NCI-H146 (cell line): Measurements from ENCODE around the gene KDM4B.
A peak's percentile ranks its signal among the peaks of the same experiment; 100 is the strongest.

ENCODE experiments used
- DNase-seq: peaks from one replicate; lab custom pipeline; 2025; lab: John Stamatoyannopoulos, UW

The KDM4B gene

DNA sequence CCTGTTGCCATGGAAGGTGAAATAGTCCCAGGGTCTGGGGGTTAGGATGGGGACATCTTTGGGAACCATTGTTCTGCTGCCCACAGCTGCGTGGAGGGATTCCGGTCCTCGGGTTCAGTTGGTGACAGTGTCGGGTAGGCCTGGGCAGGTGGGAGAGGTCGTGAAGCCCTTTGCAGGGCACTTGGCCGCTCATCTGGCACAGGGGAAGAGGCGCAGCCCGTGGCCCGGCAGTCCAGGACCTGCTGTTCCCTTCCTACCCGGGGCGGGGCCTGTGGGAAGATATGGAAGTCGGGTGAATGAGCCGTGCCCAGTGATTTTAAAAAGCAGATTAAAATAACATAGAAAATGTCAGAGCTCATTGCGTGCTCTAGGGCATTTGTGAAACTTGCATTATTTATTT, 44.8 kb downstream of the KDM4B start:
- no peak for DNase-seq

GRCh38 chr19:5014941-5015340, 46.0 kb downstream of the KDM4B start:
- DNase-seq, result no peak

GRCh38 chr19:5016268-5016667, 47.4 kb downstream of the KDM4B start:
- DNase-seq, result no peak

DNA sequence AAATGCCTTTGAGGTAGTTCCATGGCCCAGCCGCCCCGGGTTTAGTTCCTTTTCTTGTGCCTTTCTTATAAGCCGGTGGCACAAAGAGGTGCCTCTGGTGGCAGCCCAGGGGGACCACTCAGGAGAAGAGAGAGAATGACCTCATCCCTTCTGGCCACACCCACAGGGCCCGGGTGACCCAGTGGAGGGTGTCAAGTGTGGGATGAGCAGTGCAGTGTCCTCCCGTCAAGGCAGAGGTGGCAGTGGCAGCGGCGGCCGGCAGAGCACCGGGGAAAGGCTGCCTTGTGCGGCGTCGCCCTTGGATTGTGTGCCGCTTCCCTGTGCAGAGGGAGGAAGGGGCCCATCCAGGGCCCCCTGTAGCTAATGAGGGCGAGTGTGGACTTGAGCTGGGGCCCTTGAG, 47.9 kb downstream of the KDM4B start:
- DNase-seq, result no peak

DNA sequence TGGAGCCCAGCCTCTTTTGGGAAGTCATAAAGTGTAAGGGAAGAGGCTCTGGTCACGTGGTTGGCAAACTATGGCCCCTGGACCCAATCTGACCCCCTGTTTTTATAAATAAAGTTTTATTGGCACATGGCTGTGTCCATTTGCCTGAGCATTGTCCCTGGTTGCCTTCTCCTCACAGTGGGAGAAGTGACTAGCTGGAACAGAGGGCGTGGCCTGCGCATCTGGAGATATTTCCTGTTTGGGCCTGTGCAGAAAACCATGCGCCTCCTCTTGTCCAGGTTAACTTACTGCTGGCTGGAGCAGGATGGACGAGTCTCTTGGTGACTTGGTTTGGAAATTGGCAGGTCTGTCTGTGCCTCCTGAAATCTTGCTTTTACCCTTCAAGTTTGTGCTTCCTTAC, 48.3 kb downstream of the KDM4B start:
- no peak for DNase-seq

DNA sequence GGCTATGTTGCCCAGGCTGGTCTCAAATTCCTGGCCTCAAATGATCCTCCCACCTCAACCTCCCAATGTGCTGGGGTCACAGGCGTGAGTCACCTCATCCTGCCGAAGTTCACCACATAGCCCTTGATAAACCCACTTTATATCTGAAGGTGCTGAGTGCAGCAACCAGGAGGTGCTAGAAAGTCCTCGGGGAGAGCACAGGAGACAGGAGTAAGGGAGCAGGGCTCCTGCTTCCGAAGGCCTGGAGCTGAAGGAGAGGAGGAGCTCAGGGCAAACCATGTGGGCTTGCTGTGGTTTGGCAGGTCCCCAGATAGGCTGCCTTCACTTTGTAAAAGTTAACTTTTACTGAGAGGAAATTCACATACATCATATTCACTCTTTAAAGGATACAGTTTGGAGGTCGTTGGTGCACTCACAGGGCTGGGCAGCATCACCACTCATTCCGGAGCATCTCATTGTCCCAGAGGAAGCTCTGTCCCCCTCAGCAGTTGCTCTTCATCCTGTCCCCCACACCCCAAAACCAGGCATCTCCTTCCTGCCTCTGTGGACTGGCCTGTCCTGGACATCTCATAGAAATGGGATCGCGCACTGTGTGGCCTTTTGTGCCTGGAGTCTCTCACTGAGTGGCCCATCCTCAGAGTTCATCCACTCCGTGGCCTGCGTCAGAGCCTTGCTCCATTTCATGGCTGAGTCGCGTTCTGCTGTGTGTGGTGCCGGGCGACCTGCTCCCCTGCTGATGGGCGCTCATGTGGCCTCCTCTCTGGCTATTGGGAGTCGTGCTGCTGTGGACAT, 49.5 kb downstream of the KDM4B start:
- no peak for DNase-seq

- DNase-seq, result no peak
Measured at GRCh38 chr19:5020368-5020767, 51.5 kb downstream of the KDM4B start.

- no peak for DNase-seq
Measured at GRCh38 chr19:5021046-5021445, 52.1 kb downstream of the KDM4B start.

DNA sequence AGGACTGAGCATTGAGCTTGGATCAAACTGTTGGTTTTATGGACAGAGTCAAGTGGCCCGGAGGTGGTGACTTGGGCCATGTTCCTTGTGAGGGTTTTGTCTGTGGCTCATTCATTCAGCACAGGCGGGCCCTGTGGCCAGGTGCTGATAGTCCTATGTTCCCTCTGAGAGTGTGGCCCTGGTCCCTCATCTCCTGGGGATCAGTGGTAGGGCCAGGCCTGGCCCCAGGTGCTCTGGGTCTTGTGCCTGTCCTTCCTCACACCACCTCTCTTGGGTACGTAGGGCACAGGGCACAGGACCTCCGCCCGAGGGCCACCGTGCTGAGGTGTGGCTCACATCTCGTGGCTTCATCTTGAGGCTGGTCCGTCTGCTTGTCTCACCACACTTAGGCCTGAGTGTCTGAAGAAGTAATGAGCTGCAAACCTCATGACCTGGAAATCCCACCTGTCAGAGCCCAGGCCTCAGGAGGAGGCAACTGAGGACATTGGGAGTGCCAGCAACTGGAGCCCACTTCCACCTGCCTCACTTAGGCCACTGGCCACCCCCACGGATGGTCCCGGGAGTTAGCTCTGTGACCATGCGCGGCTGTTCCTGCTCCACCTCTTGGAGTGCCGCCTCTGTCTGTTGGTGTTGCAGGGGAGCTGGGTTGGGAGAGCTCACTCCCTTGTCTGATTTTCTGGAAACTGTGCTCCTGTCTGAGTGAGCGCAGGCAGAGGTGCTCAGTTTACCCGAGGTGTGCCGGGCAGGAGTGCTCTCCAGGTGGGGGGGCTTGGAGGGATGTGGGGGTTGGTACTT, 53.4 kb downstream of the KDM4B start:
- DNase-seq, result no peak

DNA sequence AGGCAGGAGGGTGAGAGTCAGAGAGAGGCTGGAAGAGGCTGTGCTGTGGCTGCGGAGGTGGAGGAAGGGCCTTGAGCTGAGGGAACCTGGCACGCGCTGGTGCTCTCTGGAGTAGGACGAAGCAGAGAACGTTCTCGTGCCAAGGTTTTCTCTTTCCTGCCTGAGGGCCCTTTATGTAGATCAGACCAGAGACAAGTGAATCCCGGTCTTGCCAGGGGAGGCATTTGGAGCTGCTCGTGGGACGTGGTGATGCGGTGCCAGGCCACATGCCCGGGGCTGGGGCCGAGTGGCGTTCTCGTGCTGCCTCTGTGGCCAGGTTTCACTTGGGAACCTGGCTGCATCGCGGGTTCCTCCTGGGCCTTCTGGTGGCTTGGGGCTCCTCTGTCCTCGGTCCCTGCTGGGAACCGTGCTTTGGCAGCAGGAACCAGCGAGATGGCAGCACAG, 54.2 kb downstream of the KDM4B start:
- DNase-seq, result no peak

DNA sequence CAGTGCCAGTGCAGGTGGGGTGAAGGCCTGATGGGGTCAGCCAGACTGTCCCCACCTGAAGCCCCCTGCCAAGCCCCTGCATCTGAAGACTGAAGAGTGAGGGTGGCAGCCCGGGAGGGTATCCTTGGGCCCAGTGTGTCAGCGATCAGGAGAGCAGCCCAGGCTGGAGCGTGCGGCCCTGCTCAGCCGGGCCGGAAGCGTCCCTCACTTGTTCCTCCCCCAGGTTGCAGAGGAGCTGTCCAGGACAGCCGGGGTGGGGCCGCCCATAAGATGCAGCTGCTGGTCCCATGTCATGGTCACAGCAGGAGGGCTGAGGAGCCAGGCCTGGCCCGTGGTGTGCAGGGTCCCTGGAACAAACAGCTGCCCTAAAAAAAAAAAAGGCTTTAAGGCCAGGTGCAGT, 55.4 kb downstream of the KDM4B start:
- peak; percentile 14 for DNase-seq

GRCh38 chr19:5025027-5025426, 56.1 kb downstream of the KDM4B start:
- no peak for DNase-seq

GRCh38 chr19:5026706-5027273, 57.9 kb downstream of the KDM4B start:
- no peak for DNase-seq

DNA sequence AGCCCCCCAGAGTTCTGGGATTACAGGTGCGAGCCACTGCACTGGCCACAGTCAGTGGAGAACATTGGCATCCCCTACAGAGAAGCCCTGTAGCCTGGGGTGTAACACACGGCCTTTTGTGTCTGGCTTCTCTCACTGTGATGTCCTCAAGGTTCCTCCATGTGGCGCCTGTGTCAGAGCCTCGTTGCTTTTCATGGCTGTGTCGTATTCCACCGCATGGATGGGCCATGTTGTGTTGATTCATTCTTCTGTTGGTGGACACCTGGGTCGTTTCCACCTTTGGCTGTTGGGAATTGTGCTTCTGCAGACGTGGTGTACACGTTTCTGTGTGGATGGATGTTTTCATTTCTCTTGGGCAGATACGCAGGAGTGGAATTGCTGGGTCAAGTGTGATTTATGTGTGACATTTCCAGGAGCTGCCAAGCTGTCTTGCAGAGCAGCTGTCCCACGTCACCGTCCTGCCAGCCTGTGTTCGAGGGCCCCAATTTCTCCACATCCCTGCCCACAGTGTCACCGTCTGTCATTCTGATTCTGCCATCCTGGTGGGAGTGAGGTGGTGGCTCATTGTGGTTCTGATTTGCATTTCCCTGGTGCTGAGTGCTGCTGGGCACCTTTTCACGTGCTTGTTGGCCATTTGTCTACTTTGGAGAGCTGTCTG, 59.4 kb downstream of the KDM4B start:
- no peak for DNase-seq

DNA sequence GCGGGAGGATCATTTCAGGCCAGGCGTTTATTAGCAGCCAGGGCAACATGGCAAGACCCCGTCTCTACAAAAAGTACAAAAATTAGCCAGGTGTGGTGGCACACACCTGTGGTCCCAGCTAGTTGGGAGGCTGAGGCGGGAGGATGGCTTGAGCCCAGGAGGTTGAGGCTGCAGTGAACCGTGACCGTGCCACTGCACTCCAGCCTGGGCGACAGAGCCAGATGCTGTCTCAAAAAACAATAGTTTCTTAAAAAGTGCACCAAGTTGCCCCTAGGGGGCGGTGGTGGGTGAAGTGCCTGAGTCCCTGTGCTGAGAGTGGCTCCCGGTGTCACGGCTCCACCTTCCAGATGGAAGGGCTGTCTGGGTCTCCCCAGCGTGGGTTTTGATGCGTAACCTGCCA, 60.7 kb downstream of the KDM4B start:
- DNase-seq, result peak; percentile 25

GRCh38 chr19:5030136-5030820, 61.4 kb downstream of the KDM4B start:
- no peak for DNase-seq

- no peak for DNase-seq
Measured at GRCh38 chr19:5030822-5031221, 61.9 kb downstream of the KDM4B start.

DNA sequence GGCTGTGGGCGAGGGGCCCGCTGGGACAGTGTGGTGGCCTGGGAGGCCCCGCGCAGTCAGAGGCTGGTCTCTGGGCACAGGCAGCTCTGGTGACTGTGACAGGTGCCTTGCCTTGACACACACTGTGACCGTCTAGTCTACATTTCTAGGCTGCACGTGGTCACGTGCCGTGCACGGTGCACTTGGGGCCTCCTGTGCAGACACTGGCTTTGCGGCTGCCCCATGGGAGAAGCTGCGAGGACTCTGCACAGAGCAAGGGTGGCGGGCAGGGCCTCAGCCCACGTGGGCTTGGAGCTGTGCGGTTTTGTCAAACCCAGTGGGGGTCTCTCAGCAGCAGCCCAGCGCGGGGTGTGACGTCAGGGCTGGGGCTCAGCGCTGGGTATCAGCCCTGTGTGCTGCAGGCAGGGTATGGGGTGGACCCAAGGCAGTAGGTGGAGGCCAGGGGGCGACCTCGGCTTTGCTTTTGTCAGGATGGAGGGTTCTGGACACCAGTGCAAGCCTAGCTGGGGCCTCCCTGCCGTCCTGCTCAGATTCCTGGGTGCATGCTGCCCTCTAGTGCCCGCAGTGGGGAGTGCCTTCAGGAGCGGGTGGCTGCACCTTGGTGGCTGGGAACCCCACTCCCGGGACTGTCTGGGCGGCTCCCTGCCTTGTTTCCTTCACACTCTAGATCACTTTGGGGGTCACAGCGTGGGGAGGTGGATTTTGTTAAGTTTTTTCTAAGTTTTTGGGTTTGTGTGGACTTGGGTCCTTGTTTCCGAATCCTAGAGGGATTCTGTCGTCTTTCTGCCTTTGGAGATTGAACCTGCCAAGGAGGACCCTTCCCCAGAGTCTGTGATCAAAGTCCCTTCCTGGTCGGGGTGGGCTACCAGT, 62.6 kb downstream of the KDM4B start:
- peak; percentile 47 for DNase-seq

DNA sequence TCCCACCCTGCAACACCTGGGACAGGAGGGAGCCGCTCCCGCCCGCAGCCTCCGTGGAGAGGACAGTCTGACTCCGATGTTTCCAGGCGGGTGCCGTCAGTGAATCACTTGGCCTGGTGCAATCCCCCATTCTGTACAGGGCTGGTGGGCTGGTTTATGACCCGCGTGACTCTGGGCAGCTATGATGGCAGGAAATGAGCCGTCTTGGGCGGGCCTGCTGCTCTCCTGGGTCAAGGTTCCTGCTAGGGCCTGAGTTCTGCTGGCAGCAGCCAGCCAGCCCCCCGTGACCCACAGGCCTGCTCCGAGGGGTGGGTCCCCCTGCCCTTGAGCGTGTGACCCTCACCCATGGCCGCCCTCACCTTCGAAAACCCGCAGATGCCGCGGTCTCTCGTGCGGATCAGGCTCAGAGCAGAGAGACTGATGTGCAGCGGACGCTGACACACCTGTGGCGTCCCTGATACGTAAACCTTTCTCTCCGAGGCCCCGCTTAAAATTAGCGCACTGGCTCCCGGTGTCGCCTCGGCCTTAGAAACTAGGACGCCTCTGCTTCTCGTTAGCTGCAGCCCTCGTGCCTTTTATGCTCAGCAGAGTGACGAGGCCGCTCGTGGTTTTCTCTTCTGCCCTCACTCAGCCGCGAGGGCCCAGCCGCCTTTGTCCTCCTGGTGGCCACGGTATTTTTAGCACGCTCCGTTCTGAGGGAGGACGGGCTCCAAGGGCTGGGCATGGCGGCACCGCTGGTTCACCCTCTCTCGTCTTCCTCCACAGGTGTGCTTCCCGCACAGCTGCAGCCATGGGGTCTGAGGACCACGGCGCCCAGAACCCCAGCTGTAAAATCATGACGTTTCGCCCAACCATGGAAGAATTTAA, 63.4 kb downstream of the KDM4B start:
- no peak for DNase-seq
